Smooth muscle cell (in vitro differentiated cells): ENCODE results near the gene ISG15. TPM values are rescaled to one million over a fixed set of nuclear protein-coding genes. Genes with fewer than 3 reads are reported as not detected.

Experiments
- DNase-seq: peaks from one replicate; lab custom pipeline; 2025; ENCODE audit not compliant: unreplicated experiment; lab: John Stamatoyannopoulos, UW
- H2AFZ ChIP-seq: fragments of 200-600 bp; sonication (generic); 2 replicates; pipeline ENCODE4 v1.6.0; 2016; ENCODE audit warnings: antibody characterized with exemption, low read depth, mild to moderate bottlenecking
- H3F3A ChIP-seq: fragments of 200-600 bp; sonication (generic); 2 replicates; pipeline ENCODE4 v1.6.0; 2017; ENCODE audit warnings: antibody characterized with exemption, low read depth
- H3K27ac ChIP-seq: fragments of 200-600 bp; sonication (generic); 2 replicates; pipeline ENCODE4 v1.5.1; 2016; ENCODE audit warnings: low read depth, mild to moderate bottlenecking
- H3K27me3 ChIP-seq: fragments of 200-600 bp; sonication (generic); 2 replicates; pipeline ENCODE4 v1.6.1; 2016; ENCODE audit warnings: low read depth, mild to moderate bottlenecking
- H3K36me3 ChIP-seq: fragments of 200-600 bp; sonication (generic); 2 replicates; pipeline ENCODE4 v1.5.1; 2016; ENCODE audit warnings: low read depth
- H3K4me1 ChIP-seq: fragments of 200-600 bp; sonication (generic); 2 replicates; pipeline ENCODE4 v1.5.1; 2016; ENCODE audit warnings: low read depth
- H3K4me2 ChIP-seq: fragments of 200-600 bp; sonication (generic); 2 replicates; pipeline ENCODE4 v1.6.0; 2016; ENCODE audit warnings: mild to moderate bottlenecking
- H3K4me3 ChIP-seq: fragments of 200-600 bp; sonication (generic); 2 replicates; pipeline ENCODE4 v1.5.1; 2016; ENCODE audit warnings: mild to moderate bottlenecking
- H3K79me2 ChIP-seq: fragments of 200-600 bp; sonication (generic); 2 replicates; pipeline ENCODE4 v1.6.0; 2016; ENCODE audit warnings: low read depth, mild to moderate bottlenecking
- H3K9ac ChIP-seq: fragments of 200-600 bp; sonication (generic); 2 replicates; pipeline ENCODE4 v1.6.0; 2016; ENCODE audit warnings: low read depth
- H3K9me3 ChIP-seq: fragments of 200-600 bp; sonication (generic); replicated peaks from 2 replicates; pipeline ENCODE4 v1.5.1; 2016; ENCODE audit warnings: low read depth
- H4K20me1 ChIP-seq: fragments of 200-600 bp; sonication (generic); 2 replicates; pipeline ENCODE4 v1.6.0; 2016; ENCODE audit warnings: low read depth
- CTCF ChIP-seq: fragments of 200-600 bp; sonication (generic); IDR thresholded peaks from 2 replicates; pipeline ENCODE4 v1.5.1; 2017; ENCODE audit warnings: borderline replicate concordance, mild to moderate bottlenecking, antibody characterized with exemption; ENCODE audit not compliant: insufficient read depth, poor library complexity, severe bottlenecking
- WGBS: methylation state at CpG from one replicate; pipeline ENCODE4 v1.1.7; 2016; ENCODE audit warnings: low lambda C conversion rate; 5-methylcytosine and 5-hydroxymethylcytosine counted together
- polyA plus RNA-seq: library from polyadenylated mRNA; unstranded; fragments of >200 nt; fragmentation: Nextera tagmentation; extraction: Ambion mirVana; gene quantifications from 2 replicates; pipeline ENCODE4 v1.2.1, GENCODE V29; 2016
- total RNA-seq: library from RNA; depleted of rRNA; stranded (reverse); fragments of >200 nt; gene quantifications from 2 replicates; pipeline ENCODE4 v1.2.3, GENCODE V29; 2014

Gene ISG15
- total and polyA plus RNA-seq, 2 experiments from 2014 or later, result 109 to 147 TPM

GRCh38 chr1:980602-981395 is 32.5 kb upstream of the ISG15 start:
- no peak overlapping the region for H3K27ac ChIP-seq
- H3K4me1 ChIP-seq, result no peaks in the 10 kb centered on the region
- no peak for DNase-seq
- H3K4me3 ChIP-seq, result no peak overlapping the region
- no peak overlapping the region for H2AFZ ChIP-seq
- no peak overlapping the region for H3K9ac ChIP-seq
- H3F3A ChIP-seq, result no peaks in the 10 kb centered on the region
- H3K79me2 ChIP-seq, result no peaks in the 10 kb centered on the region
- H3K27me3 ChIP-seq, result peaks cover 15% of the 10 kb centered on the region
- 87% methylated on average over 35 of the region's 35 CpGs for WGBS
- H4K20me1 ChIP-seq, result no peaks in the 10 kb centered on the region
- no peaks in the 10 kb centered on the region for H3K36me3 ChIP-seq
- no peak for TF ChIP-seq CTCF
- H3K9me3 ChIP-seq, result no peaks in the 10 kb centered on the region
- H3K4me2 ChIP-seq, result no peak overlapping the region

GRCh38 chr1:981491-981954 is 31.8 kb upstream of the ISG15 start:
- Histone ChIP-seq H3K79me2 (no peaks in the 10 kb centered on the region), H3K4me1 (no peaks in the 10 kb centered on the region), H3K27ac (no peak overlapping the region), H3K9me3 (no peaks in the 10 kb centered on the region), H3K36me3 (no peaks in the 10 kb centered on the region), H3F3A (no peaks in the 10 kb centered on the region), H3K9ac (no peak overlapping the region), H4K20me1 (no peaks in the 10 kb centered on the region), H2AFZ (no peak overlapping the region), H3K4me2 (no peak overlapping the region), H3K27me3 (peaks cover 15% of the 10 kb centered on the region), H3K4me3 (no peak overlapping the region)
- no peak for DNase-seq
- TF ChIP-seq CTCF, result no peak
- 88% methylated on average over 21 of the region's 21 CpGs for WGBS

- Histone ChIP-seq H2AFZ (no peak within 1 kb of the TSS), H3K9me3 (no peaks in the 10 kb centered on the region), H3K36me3 (no peaks in the 10 kb centered on the region)
Observed at GRCh38 chr1:981955-982558, 31.2 kb upstream of the ISG15 start, which contains the start of gene PERM1. Gene PERM1 (minus strand): TSS chr1:982093. CDS start chr1:981029, 1,064 bp downstream.

More at GRCh38 chr1:981955-982558, 31.2 kb upstream of the ISG15 start, which contains the start of gene PERM1:
- Histone ChIP-seq H3K4me3 (no peak within 1 kb of the TSS), H4K20me1 (no peaks in the 10 kb centered on the region), H3K9ac (no peak within 1 kb of the TSS), H3K4me2 (no peak within 1 kb of the TSS), H3K4me1 (no peaks in the 10 kb centered on the region), H3F3A (no peaks in the 10 kb centered on the region), H3K79me2 (no peaks in the 10 kb centered on the region), H3K27ac (no peak within 1 kb of the TSS), H3K27me3 (peaks cover 15% of the 10 kb centered on the region)
- no peak for DNase-seq
- no peak for TF ChIP-seq CTCF
- 87% methylated on average over 28 of the region's 28 CpGs for WGBS
